HepG2 (cell line): ENCODE measurements around the gene EEA1. TPM values are rescaled to one million over a fixed set of nuclear protein-coding genes. Genes with fewer than 3 reads are reported as not detected.

Experiments
- ATAC-seq: fragments of 200-7000 bp; cut with Tn5 transposase; 3 replicates; pipeline ENCODE4 v1.9.1; 2020; ENCODE audit warnings: mild to moderate bottlenecking, moderate library complexity
- BruUV-seq: library from RNA; stranded (reverse); fragments of 400-500 nt; replicated peaks from 2 replicates; lab custom pipeline; 2021; lab: Mats Ljungman, UMichigan
- CTCF ChIA-PET: fragments of 300-600 bp; formaldehyde crosslinking; extraction: SDS; loops from one replicate; lab custom pipeline; 2021; ENCODE audit warnings: low total read pairs, inconsistent platforms, low intra/inter-chr PET ratio; lab: Yijun Ruan, JAX
- POLR2A ChIA-PET: fragments of 350-600 bp; sonication (Branson Sonifier 250); formaldehyde crosslinking; loops from one replicate; lab custom pipeline; 2020; ENCODE audit warnings: antibody characterized with exemption, inconsistent platforms; lab: Yijun Ruan, JAX
- DNase-seq: peaks from one replicate; pipeline ENCODE4 v3.0.0-alpha.2; 2015; ENCODE audit warnings: low spot score
- FAIRE-seq: peaks from 3 replicates; lab custom pipeline; 2011; peaks lifted over from hg19 to GRCh38; lab: Jason Lieb, UNC
- H2AFZ ChIP-seq: one replicate; pipeline ENCODE4 v1.6.1; 2011; ENCODE audit warnings: low read length, inconsistent platforms
- H3K27ac ChIP-seq: fragments of 300-600 bp; 3 replicates; pipeline ENCODE4 v1.8.0; 2011; ENCODE audit warnings: mixed run types, mild to moderate bottlenecking, mixed read lengths, low read length, inconsistent platforms; ENCODE audit not compliant: insufficient read depth; ENCODE audit errors: extremely low read length
- H3K27me3 ChIP-seq, 2 experiments: fragments of 200-600 bp in 1 of 2; 2 replicates in 1 of 2; 3 replicates in 1 of 2; pipeline versions ENCODE4 v1.6.0 to v1.8.0; 2011; ENCODE audit warnings: low read length in 2 of 2, mild to moderate bottlenecking in 2 of 2, moderate library complexity in 2 of 2, inconsistent platforms in 1 of 2; ENCODE audit not compliant: insufficient read depth in 2 of 2, control insufficient read depth in 1 of 2
- H3K36me3 ChIP-seq, 2 experiments: fragments of 200-600 bp in 1 of 2; replicated peaks in 1 of 2; 2 replicates in 1 of 2; 3 replicates in 1 of 2; pipeline versions ENCODE4 v1.5.1 to v1.8.0; 2011; ENCODE audit warnings: low read length in 2 of 2, inconsistent platforms in 1 of 2; ENCODE audit not compliant: insufficient read depth in 2 of 2, control insufficient read depth in 1 of 2
- H3K4me1 ChIP-seq: 2 replicates; pipeline ENCODE4 v1.5.1; 2012; ENCODE audit warnings: low read length, inconsistent platforms; ENCODE audit not compliant: insufficient read depth
- H3K4me2 ChIP-seq: 2 replicates; pipeline ENCODE4 v1.6.0; 2011; ENCODE audit warnings: low read depth, low read length, inconsistent platforms
- H3K4me3 ChIP-seq, 3 experiments: fragments of 200-600 bp in 1 of 3; sonication (generic), shearing (Covaris generic) in 1 of 3; replicated peaks in 1 of 3; 2 replicates each; pipeline ENCODE4 v1.5.1; 2011 to 2016; ENCODE audit warnings: low read length in 3 of 3, inconsistent platforms in 2 of 3, low read depth in 2 of 3, mild to moderate bottlenecking in 2 of 3, control low read depth in 1 of 3, mixed read lengths in 1 of 3; ENCODE audit not compliant: insufficient read depth in 1 of 3
- H3K79me2 ChIP-seq: one replicate; pipeline ENCODE4 v1.6.1; 2011; ENCODE audit warnings: low read length, inconsistent platforms; ENCODE audit not compliant: insufficient read depth
- H3K9ac ChIP-seq: 2 replicates; pipeline ENCODE4 v1.6.0; 2011; ENCODE audit warnings: mild to moderate bottlenecking, low read depth, low read length, inconsistent platforms; ENCODE audit not compliant: insufficient read depth
- H3K9me3 ChIP-seq: 2 replicates; pipeline ENCODE4 v1.5.1; 2012; ENCODE audit warnings: mild to moderate bottlenecking, low read length
- H4K20me1 ChIP-seq: 2 replicates; pipeline ENCODE4 v1.6.0; 2011; ENCODE audit warnings: inconsistent platforms, mild to moderate bottlenecking, low read length, moderate library complexity; ENCODE audit not compliant: insufficient read depth
- BRCA1 ChIP-seq: sonication (generic); formaldehyde crosslinking; IDR thresholded peaks from 2 replicates; pipeline ENCODE4 v1.4.0; 2020; ENCODE audit warnings: missing genetic modification reagents
- FOXP4 ChIP-seq: sonication (generic); formaldehyde crosslinking; IDR thresholded peaks from 2 replicates; pipeline ENCODE4 v1.4.0; 2020; ENCODE audit warnings: missing genetic modification reagents
- GABPB1 ChIP-seq: IDR thresholded peaks from 2 replicates; pipeline ENCODE4 v1.6.1; 2016; ENCODE audit warnings: mild to moderate bottlenecking, missing genetic modification reagents, moderate library complexity, missing compliant biosample characterization
- GTF2F1 ChIP-seq: fragments of 150-350 bp; IDR thresholded peaks from 2 replicates; pipeline ENCODE4 v1.6.1; 2014; ENCODE audit warnings: low read length
- ISX ChIP-seq: sonication (generic); formaldehyde crosslinking; conservative IDR thresholded peaks from 2 replicates; pipeline ENCODE4 v1.5.0; 2020; ENCODE audit warnings: missing genetic modification reagents
- KMT2A ChIP-seq: sonication (generic); formaldehyde crosslinking; IDR thresholded peaks from 2 replicates; pipeline ENCODE4 v1.4.0; 2020; ENCODE audit warnings: missing genetic modification reagents
- NAIF1 ChIP-seq: sonication (generic); formaldehyde crosslinking; IDR thresholded peaks from 2 replicates; pipeline ENCODE4 v1.5.0; 2020; ENCODE audit warnings: mild to moderate bottlenecking, missing genetic modification reagents, borderline replicate concordance
- PAWR ChIP-seq: sonication (generic); formaldehyde crosslinking; IDR thresholded peaks from 2 replicates; pipeline ENCODE4 v1.4.0; 2020; ENCODE audit warnings: missing genetic modification reagents, mild to moderate bottlenecking, borderline replicate concordance
- RBM39 ChIP-seq: fragments of 200-400 bp; formaldehyde crosslinking; IDR thresholded peaks from one replicate; pipeline ENCODE4 v1.6.1; 2018; ENCODE audit warnings: antibody characterized with exemption, mild to moderate bottlenecking, low read depth, low read length; ENCODE audit not compliant: poor library complexity, severe bottlenecking
- TCF7 ChIP-seq: sonication (generic); IDR thresholded peaks from 2 replicates; pipeline ENCODE4 v1.6.1; 2016; ENCODE audit warnings: antibody characterized with exemption, low read depth
- TCF7L2 ChIP-seq: IDR thresholded peaks from 2 replicates; pipeline ENCODE4 v1.6.1; 2011; ENCODE audit warnings: mild to moderate bottlenecking, low read depth, low read length, moderate library complexity
- TFDP2 ChIP-seq: sonication (generic); formaldehyde crosslinking; IDR thresholded peaks from 2 replicates; pipeline ENCODE4 v1.4.0; 2020; ENCODE audit warnings: missing genetic modification reagents
- ZHX1 ChIP-seq: sonication (generic); formaldehyde crosslinking; IDR thresholded peaks from 2 replicates; pipeline ENCODE4 v1.8.1; 2022; ENCODE audit warnings: low read depth, mild to moderate bottlenecking, missing genetic modification reagents
- ZNF101 ChIP-seq: sonication (generic); formaldehyde crosslinking; IDR thresholded peaks from 2 replicates; pipeline ENCODE4 v1.4.0; 2020; ENCODE audit warnings: mild to moderate bottlenecking, low read depth, missing genetic modification reagents, borderline replicate concordance
- ZNF614 ChIP-seq: IDR thresholded peaks from 2 replicates; pipeline ENCODE4 v1.6.1; 2018; ENCODE audit warnings: missing biosample characterization, missing genetic modification reagents, inconsistent platforms, borderline replicate concordance
- ZNF672 ChIP-seq: sonication (generic); formaldehyde crosslinking; IDR thresholded peaks from 2 replicates; pipeline ENCODE4 v1.8.1; 2022; ENCODE audit warnings: missing genetic modification reagents
- WGBS: methylation state at CpG from one replicate; pipeline ENCODE4 v1.1.6; 2017; ENCODE audit warnings: low lambda C conversion rate; 5-methylcytosine and 5-hydroxymethylcytosine counted together
- in situ Hi-C: cut with HindIII; loops from 2 replicates; pipeline ENCODE4 v1.10.0; 2017; ENCODE audit warnings: low pct_unique_long_range_greater_than_20kb; ENCODE audit not compliant: extremely low pct_ligation_motif_present
- intact Hi-C: fragments of 100-400 bp; cut with micrococcal nuclease; formaldehyde crosslinking; loops from one replicate; pipeline ENCODE4 v1.10.0; 2022; ENCODE audit not compliant: unreplicated experiment
- polyA plus RNA-seq, 8 experiments: library from polyadenylated mRNA; depleted of rRNA in 3 of 8; stranded (reverse) in 7 of 8; unstranded in 1 of 8; fragments of >200 nt; fragmentation: Illumina TruSeq in 4 of 8; extraction: Trizol in 4 of 8; gene quantifications; 2 replicates each; pipeline versions ENCODE4 v1.2.1 to v1.2.3, GENCODE V29; 2011 to 2016; ENCODE audit warnings: low read depth in 4 of 8, missing spikeins in 1 of 8, mixed read lengths in 1 of 8; ENCODE audit not compliant: insufficient read depth in 1 of 8
- total RNA-seq, 5 experiments: library from RNA; depleted of rRNA; stranded (reverse); fragments of >200 nt; fragmentation: Illumina TruSeq; extraction: Trizol; gene quantifications; 2 replicates each; pipeline ENCODE4 v1.2.3, GENCODE V29; 2016; ENCODE audit warnings: low read depth in 1 of 5
- TF ChIP-seq, protein P1 (sequence below): sonication (generic); formaldehyde crosslinking; IDR thresholded peaks from 2 replicates; pipeline ENCODE4 v1.5.0; 2020; ENCODE audit warnings: missing genetic modification reagents

EEA1 gene
- total and polyA plus RNA-seq, 2 of the 13 experiments (the other 11 are each of a cell fraction or from before 2014, with no cell fraction given), result 5.0 to 19.3 TPM

- Histone ChIP-seq H2AFZ (no peak overlapping the region), H3K4me1 (peaks cover 26% of the 10 kb centered on the region), H3K36me3 (peaks cover 7 to 36% of the 10 kb centered on the region in 2 experiments; a peak in 4 of 5 replicates), H3K27me3 (no peaks in the 10 kb centered on the region), H3K4me3 (no peak overlapping the region), H3K27ac (no peak overlapping the region), H3K9me3 (no peaks in the 10 kb centered on the region), H3K9ac (no peak overlapping the region), H3K79me2 (no peaks in the 10 kb centered on the region), H4K20me1 (no peaks in the 10 kb centered on the region), H3K4me2 (no peak overlapping the region)
- ATAC-seq (peak; percentile 53), FAIRE-seq (no peak), DNase-seq (no peak)
- BruUV-seq, result no TSS peak
- ChIA-PET POLR2A (interaction anchor here (0.6 kb wide), 1 partner anchor 75 kb away, joined by 3 read pairs; no protein-coding TSS in a partner anchor), CTCF (no interaction called here)
- intact Hi-C loops, result loop anchor here (10.0 kb wide), 1 partner anchor 65 kb away; the partner anchor contains the start of gene EEA1
- WGBS, result 89% methylated on average over 7 of the region's 7 CpGs
- in situ Hi-C loops, result no loop called here
- TF ChIP-seq NAIF1 (CRISPR knock-in tag), result no peak
- no peak for TF ChIP-seq TCF7
- no peak for TF ChIP-seq ZNF101 (CRISPR knock-in tag)
- TF ChIP-seq ZNF614 (CRISPR knock-in tag), result no peak
- TF ChIP-seq FOXP4 (CRISPR knock-in tag), result no peak
- no peak for TF ChIP-seq ZHX1 (CRISPR knock-in tag)
- no peak for TF ChIP-seq GABPB1 (CRISPR knock-in tag)
- TF ChIP-seq PAWR (CRISPR knock-in tag), result no peak
- no peak for TF ChIP-seq BRCA1 (CRISPR knock-in tag)
- no peak for TF ChIP-seq RBM39
- no peak for TF ChIP-seq ISX
- TF ChIP-seq, protein P1, sequence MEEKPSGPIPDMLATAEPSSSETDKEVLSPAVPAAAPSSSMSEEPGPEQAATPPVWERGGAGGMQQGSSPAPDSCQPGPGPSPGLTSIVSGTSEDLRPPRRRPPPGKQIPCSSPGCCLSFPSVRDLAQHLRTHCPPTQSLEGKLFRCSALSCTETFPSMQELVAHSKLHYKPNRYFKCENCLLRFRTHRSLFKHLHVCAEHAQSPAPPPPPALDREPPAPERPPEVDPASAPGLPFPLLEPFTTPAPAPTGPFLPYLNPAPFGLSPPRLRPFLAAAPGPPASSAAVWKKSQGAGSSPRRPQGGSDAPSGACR (CRISPR knock-in tag), result no peak
- no peak for TF ChIP-seq TFDP2 (CRISPR knock-in tag)
- no peak for TF ChIP-seq TCF7L2
- TF ChIP-seq ZNF672, result no peak
- TF ChIP-seq GTF2F1, result no peak
- no peak for TF ChIP-seq KMT2A (CRISPR knock-in tag)
Measured at GRCh38 chr12:92859650-92860386, 69.3 kb downstream of the EEA1 start.
